ENCODE measurements around the gene B4GALT2. TPM values are rescaled to one million over a fixed set of nuclear protein-coding genes. Genes with fewer than 3 reads are reported as not detected.
A peak's percentile ranks its signal among the peaks of the same experiment; 100 is the strongest.

The B4GALT2 gene
- total RNA-seq, 1 experiment from 2014 or later, result 76.8 TPM

- Histone ChIP-seq H3K9me2 (ENCODE audit: insufficient read depth) (no peaks in the 10 kb centered on the region), H4K20me1 (ENCODE audit: insufficient read depth) (no peaks in the 10 kb centered on the region), H3K79me2 (ENCODE audit: insufficient read depth, low read length) (peaks cover 9% of the 10 kb centered on the region; the same call in 1 of the 2 replicates), H3K4me1 (ENCODE audit: control insufficient read depth in 1 of 2, insufficient read depth in 2 of 2, low read length in 2 of 2) (peaks cover 37 to 71% of the 10 kb centered on the region in 2 experiments), H2AFZ (ENCODE audit: low read depth, low read length, poor library complexity, severe bottlenecking) (no peak within 1 kb of the TSS), H3K4me3 (replicated peaks in 1 of 2; ENCODE audit: low read depth in 1 of 2, low read length in 2 of 2) (peak within 1 kb of the TSS; percentile 75 to 77), H3K4me2 (ENCODE audit: low read length) (peak within 1 kb of the TSS; percentile 92), H3K36me3 (ENCODE audit: control insufficient read depth in 1 of 2, insufficient read depth in 2 of 2, low read length in 2 of 2) (0 out of 4 replicates have a peak, but pooled peaks cover 0 to 10% of the 10 kb centered on the region in 2 experiments), H3K27me3 (ENCODE audit: insufficient read depth, low read length) (no peaks in the 10 kb centered on the region), H3K27ac (ENCODE audit: low read depth, low read length) (peak within 1 kb of the TSS; percentile 71), H3K9ac (ENCODE audit: low read length) (peak within 1 kb of the TSS; percentile 80), H3K9me3 (ENCODE audit: control insufficient read depth in 1 of 2, insufficient read depth in 1 of 2, low read depth in 1 of 2, low read length in 2 of 2) (no peaks in the 10 kb centered on the region)
- TF ChIP-seq ZFX (IDR thresholded peaks at IDR 0.05) (peak; percentile 73), CEBPB (IDR thresholded peaks at IDR 0.05; ENCODE audit: low read depth) (no peak), CBX3 (IDR thresholded peaks at IDR 0.05; ENCODE audit: low read depth) (no peak), CTCF (IDR thresholded peaks at IDR 0.05 in 2 of 3, conservative IDR thresholded peaks at IDR 0.05 in 1 of 3; ENCODE audit: borderline replicate concordance in 1 of 3, insufficient read depth in 1 of 3, low read depth in 2 of 3, low read length in 2 of 3) (no peak), SIN3A (IDR thresholded peaks at IDR 0.05; ENCODE audit: low read depth) (no peak), POLR2A (IDR thresholded peaks at IDR 0.05; ENCODE audit: borderline replicate concordance, extremely low read depth, insufficient read depth, insufficient read length) (peak; percentile 58), POLR2AphosphoS5 (IDR thresholded peaks at IDR 0.05; ENCODE audit: low read depth, low read length) (peak; percentile 53)
- ChIA-PET POLR2A (interaction anchor here (1.0 to 2.7 kb wide), 8 partner anchors 12 to 284 kb away, joined by 3 to 45 read pairs (median 3); partner anchors contain the start of genes IPO13, KDM4A and ST3GAL3), CTCF (interaction anchor here (0.7 to 12.2 kb wide), 30 partner anchors 9 to 707 kb away, joined by 3 to 479 read pairs (median 6); partner anchors contain the start of genes IPO13, KDM4A and PTPRF), RAD21 (ENCODE audit: low non-redundant PET in 1 of 2, low total read pairs in 2 of 2, uncharacterized antibody in 2 of 2, unreplicated experiment in 2 of 2) (interaction anchor here (1.7 to 3.6 kb wide), 4 partner anchors 11 to 169 kb away, joined by 4 to 109 read pairs (median 47); no protein-coding TSS in a partner anchor)
- ATAC-seq (peak; percentile 60), DNase-seq (ENCODE audit: low read depth, low spot score) (no peak)
- BruUV-seq (replicated peaks), result no TSS peak
- intact Hi-C loops (cut with micrococcal nuclease), result loop anchor here (1.0 to 5.0 kb wide), 6 partner anchors 24 to 406 kb away; partner anchors contain the start of gene ST3GAL3
These were observed 45.5 kb upstream of the B4GALT2 start, which contains the start of gene ARTN for GRCh38 chr1:43933386-43934100. ARTN (plus strand) TSS chr1:43933801; CDS start chr1:43935657, 1,856 bp downstream.

Data from HCT116 (cell line).